ENCODE data around the gene PRLHR.

Gene PRLHR

DNA sequence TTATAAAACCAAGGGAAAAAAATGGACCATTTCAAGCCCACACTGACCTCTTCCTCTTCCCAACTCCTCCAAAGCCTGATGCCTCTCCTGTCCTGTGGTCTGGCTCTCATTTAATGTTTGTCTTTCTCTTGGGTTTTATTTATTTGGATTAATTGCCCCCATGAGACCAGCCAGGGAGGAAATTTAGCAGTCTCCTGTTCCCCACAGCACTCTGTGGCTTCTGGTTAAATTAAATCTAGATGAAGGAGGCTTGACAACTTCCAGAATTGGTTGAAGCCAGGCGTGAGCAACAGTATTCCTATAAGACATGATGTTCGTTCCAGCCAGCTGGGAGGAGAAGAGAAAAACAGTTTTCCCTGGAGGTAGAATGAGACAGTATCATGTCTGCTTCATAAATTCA is 15.1 kb upstream of the PRLHR start:
- TF ChIP-seq MYC (IDR thresholded peaks at IDR 0.05; ENCODE audit: low read depth, low read length): no peak
- TF ChIP-seq, protein P1, sequence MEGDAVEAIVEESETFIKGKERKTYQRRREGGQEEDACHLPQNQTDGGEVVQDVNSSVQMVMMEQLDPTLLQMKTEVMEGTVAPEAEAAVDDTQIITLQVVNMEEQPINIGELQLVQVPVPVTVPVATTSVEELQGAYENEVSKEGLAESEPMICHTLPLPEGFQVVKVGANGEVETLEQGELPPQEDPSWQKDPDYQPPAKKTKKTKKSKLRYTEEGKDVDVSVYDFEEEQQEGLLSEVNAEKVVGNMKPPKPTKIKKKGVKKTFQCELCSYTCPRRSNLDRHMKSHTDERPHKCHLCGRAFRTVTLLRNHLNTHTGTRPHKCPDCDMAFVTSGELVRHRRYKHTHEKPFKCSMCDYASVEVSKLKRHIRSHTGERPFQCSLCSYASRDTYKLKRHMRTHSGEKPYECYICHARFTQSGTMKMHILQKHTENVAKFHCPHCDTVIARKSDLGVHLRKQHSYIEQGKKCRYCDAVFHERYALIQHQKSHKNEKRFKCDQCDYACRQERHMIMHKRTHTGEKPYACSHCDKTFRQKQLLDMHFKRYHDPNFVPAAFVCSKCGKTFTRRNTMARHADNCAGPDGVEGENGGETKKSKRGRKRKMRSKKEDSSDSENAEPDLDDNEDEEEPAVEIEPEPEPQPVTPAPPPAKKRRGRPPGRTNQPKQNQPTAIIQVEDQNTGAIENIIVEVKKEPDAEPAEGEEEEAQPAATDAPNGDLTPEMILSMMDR (IDR thresholded peaks at IDR 0.05; ENCODE audit: low read depth, low read length): no peak
- no peak for TF ChIP-seq MAX (IDR thresholded peaks at IDR 0.05; ENCODE audit: low read depth, low read length)
- no peak for TF ChIP-seq POLR2A (IDR thresholded peaks at IDR 0.05; ENCODE audit: extremely low read depth, insufficient read length)
- DNase-seq (ENCODE audit: low read depth): no peak
- no peak overlapping the region for H3K4me3 ChIP-seq (ENCODE audit: low read depth, low read length)

- TF ChIP-seq MAX (IDR thresholded peaks at IDR 0.05; ENCODE audit: low read depth, low read length) (no peak), POLR2A (IDR thresholded peaks at IDR 0.05; ENCODE audit: extremely low read depth, insufficient read length) (no peak), MYC (IDR thresholded peaks at IDR 0.05; ENCODE audit: low read depth, low read length) (no peak)
- TF ChIP-seq, protein P1 (IDR thresholded peaks at IDR 0.05; ENCODE audit: low read depth, low read length): no peak
- no peak for DNase-seq (ENCODE audit: low read depth)
- H3K4me3 ChIP-seq (ENCODE audit: low read depth, low read length): no peak overlapping the region
Measured at GRCh38 chr10:118607768-118608354, 12.4 kb upstream of the PRLHR start.

DNA sequence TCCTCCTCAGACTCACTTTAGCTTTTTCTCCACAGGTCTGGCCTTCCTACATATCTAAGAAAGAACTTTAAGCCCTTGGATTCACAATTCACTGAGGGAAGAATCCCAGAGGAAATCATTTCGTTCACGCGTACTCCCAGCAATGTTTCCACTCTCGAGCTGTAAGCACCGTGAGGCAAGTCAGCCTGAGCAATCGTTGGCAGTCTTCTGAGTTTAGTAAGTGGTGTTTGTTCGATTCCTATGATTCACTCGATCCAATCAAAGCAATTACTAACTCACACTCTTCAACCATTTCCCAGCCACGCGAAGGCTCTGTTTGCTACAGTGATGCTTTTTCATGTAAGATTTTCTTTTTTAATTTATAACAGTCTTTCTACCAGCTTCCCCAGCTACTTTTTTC is 10.2 kb upstream of the PRLHR start:
- TF ChIP-seq POLR2A (IDR thresholded peaks at IDR 0.05; ENCODE audit: extremely low read depth, insufficient read length) (no peak), MYC (IDR thresholded peaks at IDR 0.05; ENCODE audit: low read depth, low read length) (no peak), MAX (IDR thresholded peaks at IDR 0.05; ENCODE audit: low read depth, low read length) (no peak)
- TF ChIP-seq, protein P1 (IDR thresholded peaks at IDR 0.05; ENCODE audit: low read depth, low read length): no peak
- DNase-seq (ENCODE audit: low read depth): no peak
- H3K4me3 ChIP-seq (ENCODE audit: low read depth, low read length): no peak overlapping the region

DNA sequence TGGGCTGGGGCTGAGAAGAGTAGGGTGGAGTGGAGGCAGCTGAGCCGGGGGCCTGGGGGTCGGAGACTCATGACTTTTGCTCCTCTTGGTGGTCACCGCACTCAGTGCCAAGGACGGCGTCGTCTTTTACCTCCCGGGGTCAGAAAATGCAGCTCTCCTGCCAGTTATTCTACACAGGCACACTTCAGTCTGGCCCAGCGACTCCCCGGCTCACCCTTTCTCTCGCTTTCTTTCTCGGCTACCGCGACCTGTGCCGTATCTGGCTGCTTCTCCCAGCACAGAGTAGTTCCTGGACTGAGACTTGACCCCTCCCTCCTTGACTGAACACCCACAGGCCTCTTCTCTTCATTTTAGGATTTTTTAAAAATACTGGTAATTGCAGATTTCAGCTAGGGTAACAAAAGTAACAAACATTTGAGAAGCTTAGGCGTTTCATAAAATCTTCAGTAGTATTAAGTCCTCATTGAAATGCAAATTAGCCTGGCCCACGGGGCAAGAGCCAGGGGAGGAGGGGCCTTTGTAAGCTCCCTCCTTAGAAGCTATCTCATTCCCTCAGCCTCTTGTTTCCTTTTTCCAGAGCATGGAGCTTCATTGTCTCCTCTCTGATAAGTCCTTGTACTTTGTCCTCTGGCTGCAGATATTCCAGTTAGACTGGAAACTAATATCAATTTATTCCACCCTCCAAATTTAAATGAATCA is 1.1 kb upstream of the PRLHR start:
- no peak overlapping the region for H3K4me3 ChIP-seq (ENCODE audit: low read depth, low read length)
- TF ChIP-seq, protein P1 (IDR thresholded peaks at IDR 0.05; ENCODE audit: low read depth, low read length): no peak
- TF ChIP-seq POLR2A (IDR thresholded peaks at IDR 0.05; ENCODE audit: extremely low read depth, insufficient read length): no peak
- no peak for TF ChIP-seq MYC (IDR thresholded peaks at IDR 0.05; ENCODE audit: low read depth, low read length)
- no peak for TF ChIP-seq MAX (IDR thresholded peaks at IDR 0.05; ENCODE audit: low read depth, low read length)
- no peak for DNase-seq (ENCODE audit: low read depth)

- DNase-seq (ENCODE audit: low read depth): no peak
- H3K4me3 ChIP-seq (ENCODE audit: low read depth, low read length): no peak overlapping the region
- TF ChIP-seq MAX (IDR thresholded peaks at IDR 0.05; ENCODE audit: low read depth, low read length) (no peak), POLR2A (IDR thresholded peaks at IDR 0.05; ENCODE audit: extremely low read depth, insufficient read length) (no peak), MYC (IDR thresholded peaks at IDR 0.05; ENCODE audit: low read depth, low read length) (no peak)
- TF ChIP-seq, protein P1 (IDR thresholded peaks at IDR 0.05; ENCODE audit: low read depth, low read length): no peak
Measured at GRCh38 chr10:118595064-118595420, 406 bp downstream of the PRLHR start.

Data from NB4 (cell line).